ENCODE measurements around the gene EBF3. TPM values are rescaled to one million over a fixed set of nuclear protein-coding genes. Genes with fewer than 3 reads are reported as not detected.

Gene EBF3
- total RNA-seq, 1 experiment from 2014 or later: 0.12 TPM

- RAD21 ChIA-PET (ENCODE audit: low non-redundant PET in 1 of 2, low total read pairs in 2 of 2, uncharacterized antibody in 2 of 2, unreplicated experiment in 2 of 2): no interaction called here
- H3K27me3 ChIP-seq (ENCODE audit: insufficient read depth, low read length): no peaks in the 10 kb centered on the region
- no peak overlapping the region for H2AFZ ChIP-seq (ENCODE audit: low read depth, low read length, poor library complexity, severe bottlenecking)
- BruUV-seq (replicated peaks): no TSS peak
- H3K79me2 ChIP-seq (ENCODE audit: insufficient read depth, low read length): no peaks in the 10 kb centered on the region
- CTCF ChIA-PET: no interaction called here
- intact Hi-C loops (cut with micrococcal nuclease): no loop called here
- no peaks in the 10 kb centered on the region for H3K36me3 ChIP-seq (ENCODE audit: control insufficient read depth in 1 of 2, insufficient read depth in 2 of 2, low read length in 2 of 2)
- no peak for ATAC-seq
- H3K9me2 ChIP-seq (ENCODE audit: insufficient read depth): no peaks in the 10 kb centered on the region
- TF ChIP-seq, protein P1, sequence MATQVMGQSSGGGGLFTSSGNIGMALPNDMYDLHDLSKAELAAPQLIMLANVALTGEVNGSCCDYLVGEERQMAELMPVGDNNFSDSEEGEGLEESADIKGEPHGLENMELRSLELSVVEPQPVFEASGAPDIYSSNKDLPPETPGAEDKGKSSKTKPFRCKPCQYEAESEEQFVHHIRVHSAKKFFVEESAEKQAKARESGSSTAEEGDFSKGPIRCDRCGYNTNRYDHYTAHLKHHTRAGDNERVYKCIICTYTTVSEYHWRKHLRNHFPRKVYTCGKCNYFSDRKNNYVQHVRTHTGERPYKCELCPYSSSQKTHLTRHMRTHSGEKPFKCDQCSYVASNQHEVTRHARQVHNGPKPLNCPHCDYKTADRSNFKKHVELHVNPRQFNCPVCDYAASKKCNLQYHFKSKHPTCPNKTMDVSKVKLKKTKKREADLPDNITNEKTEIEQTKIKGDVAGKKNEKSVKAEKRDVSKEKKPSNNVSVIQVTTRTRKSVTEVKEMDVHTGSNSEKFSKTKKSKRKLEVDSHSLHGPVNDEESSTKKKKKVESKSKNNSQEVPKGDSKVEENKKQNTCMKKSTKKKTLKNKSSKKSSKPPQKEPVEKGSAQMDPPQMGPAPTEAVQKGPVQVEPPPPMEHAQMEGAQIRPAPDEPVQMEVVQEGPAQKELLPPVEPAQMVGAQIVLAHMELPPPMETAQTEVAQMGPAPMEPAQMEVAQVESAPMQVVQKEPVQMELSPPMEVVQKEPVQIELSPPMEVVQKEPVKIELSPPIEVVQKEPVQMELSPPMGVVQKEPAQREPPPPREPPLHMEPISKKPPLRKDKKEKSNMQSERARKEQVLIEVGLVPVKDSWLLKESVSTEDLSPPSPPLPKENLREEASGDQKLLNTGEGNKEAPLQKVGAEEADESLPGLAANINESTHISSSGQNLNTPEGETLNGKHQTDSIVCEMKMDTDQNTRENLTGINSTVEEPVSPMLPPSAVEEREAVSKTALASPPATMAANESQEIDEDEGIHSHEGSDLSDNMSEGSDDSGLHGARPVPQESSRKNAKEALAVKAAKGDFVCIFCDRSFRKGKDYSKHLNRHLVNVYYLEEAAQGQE (IDR thresholded peaks at IDR 0.05; ENCODE audit: low read depth): no peak
- TF ChIP-seq MAX (IDR thresholded peaks at IDR 0.05) (no peak), JUND (IDR thresholded peaks at IDR 0.05) (no peak), CEBPB (IDR thresholded peaks at IDR 0.05; ENCODE audit: low read depth) (no peak), ZFX (IDR thresholded peaks at IDR 0.05) (no peak), FOSL1 (IDR thresholded peaks at IDR 0.05; ENCODE audit: low read depth) (no peak), SP1 (IDR thresholded peaks at IDR 0.05; ENCODE audit: low read depth) (no peak), SRF (IDR thresholded peaks at IDR 0.05; ENCODE audit: low read depth) (no peak), ZNF274 (IDR thresholded peaks at IDR 0.05; ENCODE audit: low read depth, low read length) (no peak), RAD21 (IDR thresholded peaks at IDR 0.05; ENCODE audit: low read depth) (no peak), POLR2AphosphoS5 (IDR thresholded peaks at IDR 0.05; ENCODE audit: low read depth, low read length) (no peak), EZH2phosphoT487 (IDR thresholded peaks at IDR 0.05; ENCODE audit: borderline replicate concordance) (no peak), YY1 (IDR thresholded peaks at IDR 0.05; ENCODE audit: extremely low read depth, insufficient replicate concordance, low read depth, low read length) (no peak), SIN3A (IDR thresholded peaks at IDR 0.05; ENCODE audit: low read depth) (no peak), EZH2 (IDR thresholded peaks at IDR 0.05) (no peak), ELF1 (IDR thresholded peaks at IDR 0.05; ENCODE audit: borderline replicate concordance, low read depth) (no peak), TCF7L2 (IDR thresholded peaks at IDR 0.05; ENCODE audit: borderline replicate concordance, extremely low read depth, insufficient read depth, insufficient read length) (no peak)
- H3K4me1 ChIP-seq (ENCODE audit: control insufficient read depth in 1 of 2, insufficient read depth in 2 of 2, low read length in 2 of 2): no peaks in the 10 kb centered on the region
- H3K9me3 ChIP-seq (ENCODE audit: control insufficient read depth in 1 of 2, insufficient read depth in 1 of 2, low read depth in 1 of 2, low read length in 2 of 2): no peaks in the 10 kb centered on the region
- no peak overlapping the region for H3K4me2 ChIP-seq (ENCODE audit: low read length)
- no peaks in the 10 kb centered on the region for H4K20me1 ChIP-seq (ENCODE audit: insufficient read depth)
- H3K4me3 ChIP-seq (replicated peaks in 1 of 2; ENCODE audit: low read depth in 1 of 2, low read length in 2 of 2): no peak overlapping the region
- POLR2A ChIA-PET: no interaction called here
- no peak overlapping the region for H3K27ac ChIP-seq (ENCODE audit: low read depth, low read length)
- DNase-seq (ENCODE audit: low read depth, low spot score): no peak
- no peak overlapping the region for H3K9ac ChIP-seq (ENCODE audit: low read length)
Observed at GRCh38 chr10:129838794-129839193, 125.3 kb downstream of the EBF3 start.

Data from HCT116 (cell line).